Measurements from ENCODE around the gene PTPN22.

- TF ChIP-seq, protein P1, sequence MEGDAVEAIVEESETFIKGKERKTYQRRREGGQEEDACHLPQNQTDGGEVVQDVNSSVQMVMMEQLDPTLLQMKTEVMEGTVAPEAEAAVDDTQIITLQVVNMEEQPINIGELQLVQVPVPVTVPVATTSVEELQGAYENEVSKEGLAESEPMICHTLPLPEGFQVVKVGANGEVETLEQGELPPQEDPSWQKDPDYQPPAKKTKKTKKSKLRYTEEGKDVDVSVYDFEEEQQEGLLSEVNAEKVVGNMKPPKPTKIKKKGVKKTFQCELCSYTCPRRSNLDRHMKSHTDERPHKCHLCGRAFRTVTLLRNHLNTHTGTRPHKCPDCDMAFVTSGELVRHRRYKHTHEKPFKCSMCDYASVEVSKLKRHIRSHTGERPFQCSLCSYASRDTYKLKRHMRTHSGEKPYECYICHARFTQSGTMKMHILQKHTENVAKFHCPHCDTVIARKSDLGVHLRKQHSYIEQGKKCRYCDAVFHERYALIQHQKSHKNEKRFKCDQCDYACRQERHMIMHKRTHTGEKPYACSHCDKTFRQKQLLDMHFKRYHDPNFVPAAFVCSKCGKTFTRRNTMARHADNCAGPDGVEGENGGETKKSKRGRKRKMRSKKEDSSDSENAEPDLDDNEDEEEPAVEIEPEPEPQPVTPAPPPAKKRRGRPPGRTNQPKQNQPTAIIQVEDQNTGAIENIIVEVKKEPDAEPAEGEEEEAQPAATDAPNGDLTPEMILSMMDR (IDR thresholded peaks at IDR 0.05), result no peak
- TF ChIP-seq TCF7 (CRISPR knock-in tag; IDR thresholded peaks at IDR 0.05; ENCODE audit: low read depth) (no peak), SP1 (CRISPR knock-in tag; conservative IDR thresholded peaks at IDR 0.05) (no peak), CREM (CRISPR knock-in tag; IDR thresholded peaks at IDR 0.05) (no peak), ZNF416 (CRISPR knock-in tag; IDR thresholded peaks at IDR 0.05) (no peak), USF1 (CRISPR knock-in tag; IDR thresholded peaks at IDR 0.05) (no peak), NR1H2 (CRISPR knock-in tag; IDR thresholded peaks at IDR 0.05) (no peak), FOXJ3 (CRISPR knock-in tag; IDR thresholded peaks at IDR 0.05; ENCODE audit: borderline replicate concordance) (no peak), NFYB (CRISPR knock-in tag; conservative IDR thresholded peaks at IDR 0.05; ENCODE audit: low read depth) (no peak)
- TF ChIP-seq, protein P2, sequence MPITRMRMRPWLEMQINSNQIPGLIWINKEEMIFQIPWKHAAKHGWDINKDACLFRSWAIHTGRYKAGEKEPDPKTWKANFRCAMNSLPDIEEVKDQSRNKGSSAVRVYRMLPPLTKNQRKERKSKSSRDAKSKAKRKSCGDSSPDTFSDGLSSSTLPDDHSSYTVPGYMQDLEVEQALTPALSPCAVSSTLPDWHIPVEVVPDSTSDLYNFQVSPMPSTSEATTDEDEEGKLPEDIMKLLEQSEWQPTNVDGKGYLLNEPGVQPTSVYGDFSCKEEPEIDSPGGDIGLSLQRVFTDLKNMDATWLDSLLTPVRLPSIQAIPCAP (CRISPR knock-in tag; IDR thresholded peaks at IDR 0.05), result no peak
- TF ChIP-seq, protein P3, sequence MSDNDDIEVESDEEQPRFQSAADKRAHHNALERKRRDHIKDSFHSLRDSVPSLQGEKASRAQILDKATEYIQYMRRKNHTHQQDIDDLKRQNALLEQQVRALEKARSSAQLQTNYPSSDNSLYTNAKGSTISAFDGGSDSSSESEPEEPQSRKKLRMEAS (CRISPR knock-in tag; IDR thresholded peaks at IDR 0.05), result no peak
- TF ChIP-seq, protein P4, sequence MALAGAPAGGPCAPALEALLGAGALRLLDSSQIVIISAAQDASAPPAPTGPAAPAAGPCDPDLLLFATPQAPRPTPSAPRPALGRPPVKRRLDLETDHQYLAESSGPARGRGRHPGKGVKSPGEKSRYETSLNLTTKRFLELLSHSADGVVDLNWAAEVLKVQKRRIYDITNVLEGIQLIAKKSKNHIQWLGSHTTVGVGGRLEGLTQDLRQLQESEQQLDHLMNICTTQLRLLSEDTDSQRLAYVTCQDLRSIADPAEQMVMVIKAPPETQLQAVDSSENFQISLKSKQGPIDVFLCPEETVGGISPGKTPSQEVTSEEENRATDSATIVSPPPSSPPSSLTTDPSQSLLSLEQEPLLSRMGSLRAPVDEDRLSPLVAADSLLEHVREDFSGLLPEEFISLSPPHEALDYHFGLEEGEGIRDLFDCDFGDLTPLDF (CRISPR knock-in tag; IDR thresholded peaks at IDR 0.05), result no peak
- TF ChIP-seq, protein P5, sequence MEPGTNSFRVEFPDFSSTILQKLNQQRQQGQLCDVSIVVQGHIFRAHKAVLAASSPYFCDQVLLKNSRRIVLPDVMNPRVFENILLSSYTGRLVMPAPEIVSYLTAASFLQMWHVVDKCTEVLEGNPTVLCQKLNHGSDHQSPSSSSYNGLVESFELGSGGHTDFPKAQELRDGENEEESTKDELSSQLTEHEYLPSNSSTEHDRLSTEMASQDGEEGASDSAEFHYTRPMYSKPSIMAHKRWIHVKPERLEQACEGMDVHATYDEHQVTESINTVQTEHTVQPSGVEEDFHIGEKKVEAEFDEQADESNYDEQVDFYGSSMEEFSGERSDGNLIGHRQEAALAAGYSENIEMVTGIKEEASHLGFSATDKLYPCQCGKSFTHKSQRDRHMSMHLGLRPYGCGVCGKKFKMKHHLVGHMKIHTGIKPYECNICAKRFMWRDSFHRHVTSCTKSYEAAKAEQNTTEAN (CRISPR knock-in tag; IDR thresholded peaks at IDR 0.05), result no peak
These were observed 92.0 kb downstream of the PTPN22 start for GRCh38 chr1:113779542-113779941.

All from WTC11 (cell line).